OCI-LY3 (cell line): ENCODE measurements around the gene IBSP.

ENCODE experiments used
- H2AFZ ChIP-seq: fragments of 200-600, 300-600 bp; shearing (Covaris generic); 2 replicates; pipeline ENCODE4 v1.6.0; 2014; ENCODE audit warnings: antibody characterized with exemption, low read depth, low read length
- H3K27ac ChIP-seq: fragments of 200-600, 300-600 bp; sonication (generic); 2 replicates; pipeline ENCODE4 v1.5.1; 2014; ENCODE audit warnings: mild to moderate bottlenecking, low read length, moderate library complexity, mixed read lengths
- H3K27me3 ChIP-seq: fragments of 200-600, 300-600 bp; sonication (generic); 2 replicates; pipeline ENCODE4 v1.6.1; 2014; ENCODE audit warnings: low read depth, low read length, mixed read lengths
- H3K36me3 ChIP-seq: fragments of 200-600, 300-600 bp; sonication (generic); replicated peaks from 2 replicates; pipeline ENCODE3; 2014; ENCODE audit warnings: low read depth, low read length, mixed read lengths
- H3K4me1 ChIP-seq: fragments of 300-600, 200-600 bp; sonication (generic); 2 replicates; pipeline ENCODE4 v1.6.1; 2014; ENCODE audit warnings: low read length, mixed read lengths
- H3K4me2 ChIP-seq: fragments of 200-600, 300-600 bp; sonication (generic); 2 replicates; pipeline ENCODE4 v1.6.1; 2014; ENCODE audit warnings: low read length, mixed read lengths
- H3K4me3 ChIP-seq: fragments of 300-600, 200-600 bp; sonication (generic); 2 replicates; pipeline ENCODE4 v1.5.1; 2014; ENCODE audit warnings: antibody characterized with exemption, mild to moderate bottlenecking, low read length, moderate library complexity
- H3K79me2 ChIP-seq: fragments of 300-600, 200-600 bp; shearing (Covaris generic); 2 replicates; pipeline ENCODE4 v1.6.1; 2014; ENCODE audit warnings: mild to moderate bottlenecking, low read length, mixed read lengths
- H3K9ac ChIP-seq: fragments of 300-600, 200-600 bp; shearing (Covaris generic); 2 replicates; pipeline ENCODE4 v1.6.0; 2014; ENCODE audit warnings: mild to moderate bottlenecking, low read length, moderate library complexity
- H3K9me3 ChIP-seq: fragments of 200-600, 300-600 bp; shearing (Covaris generic); 2 replicates; pipeline ENCODE4 v1.6.1; 2014; ENCODE audit warnings: low read length, mixed read lengths; ENCODE audit not compliant: insufficient read depth
- H4K20me1 ChIP-seq: fragments of 200-600, 300-600 bp; sonication (generic); 2 replicates; pipeline ENCODE4 v1.6.1; 2016; ENCODE audit warnings: low read length, mixed read lengths; ENCODE audit not compliant: insufficient read depth
- CTCF ChIP-seq: fragments of 200-600, 300-600 bp; sonication (generic); IDR thresholded peaks from 2 replicates; pipeline ENCODE4 v1.5.1; 2014; ENCODE audit warnings: antibody characterized with exemption, low read length, low read depth
- EZH2phosphoT487 ChIP-seq: fragments of 200-600 bp; shearing (Covaris generic); IDR thresholded peaks from 2 replicates; pipeline ENCODE4 v1.6.1; 2018; ENCODE audit warnings: antibody characterized with exemption, mixed run types, low read depth

The IBSP gene

GRCh38 chr4:87803421-87803820 lies 4.1 kb downstream of the IBSP start:
- no peak overlapping the region for H2AFZ ChIP-seq
- H3K27ac ChIP-seq = no peak overlapping the region
- no peaks in the 10 kb centered on the region for H3K36me3 ChIP-seq
- no peak overlapping the region for H3K9ac ChIP-seq
- no peak for TF ChIP-seq EZH2phosphoT487
- no peak for TF ChIP-seq CTCF
- no peak overlapping the region for H3K4me2 ChIP-seq
- no peaks in the 10 kb centered on the region for H3K9me3 ChIP-seq
- no peaks in the 10 kb centered on the region for H3K79me2 ChIP-seq
- no peaks in the 10 kb centered on the region for H4K20me1 ChIP-seq
- no peaks in the 10 kb centered on the region for H3K27me3 ChIP-seq
- no peaks in the 10 kb centered on the region for H3K4me1 ChIP-seq
- no peak overlapping the region for H3K4me3 ChIP-seq

DNA sequence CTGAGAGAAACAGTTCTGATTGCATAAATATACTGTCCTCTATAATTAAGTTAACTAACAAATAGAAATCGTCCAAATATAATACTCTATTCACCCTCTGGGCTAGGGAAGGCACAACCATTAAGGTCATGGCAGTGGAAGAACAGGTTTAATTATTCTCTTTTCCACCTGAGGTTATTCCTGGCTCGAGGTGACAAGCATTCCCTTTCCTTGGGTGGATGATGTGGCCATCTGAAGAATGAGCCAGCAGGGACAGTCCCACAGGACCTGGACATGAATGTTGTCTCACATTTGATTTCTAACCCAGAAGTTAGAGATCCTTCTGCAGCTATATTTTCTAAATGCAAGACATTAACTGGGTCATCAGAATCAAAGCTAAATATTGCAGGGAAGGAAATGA lies 5.5 kb downstream of the IBSP start:
- no peaks in the 10 kb centered on the region for H3K27me3 ChIP-seq
- no peaks in the 10 kb centered on the region for H3K4me1 ChIP-seq
- no peaks in the 10 kb centered on the region for H4K20me1 ChIP-seq
- no peak overlapping the region for H3K4me2 ChIP-seq
- H3K79me2 ChIP-seq = no peaks in the 10 kb centered on the region
- no peak for TF ChIP-seq CTCF
- TF ChIP-seq EZH2phosphoT487 = no peak
- no peak overlapping the region for H2AFZ ChIP-seq
- H3K9ac ChIP-seq = no peak overlapping the region
- H3K9me3 ChIP-seq = no peaks in the 10 kb centered on the region
- H3K36me3 ChIP-seq = no peaks in the 10 kb centered on the region
- H3K27ac ChIP-seq = no peak overlapping the region
- no peak overlapping the region for H3K4me3 ChIP-seq

GRCh38 chr4:87805971-87806370 lies 6.6 kb downstream of the IBSP start:
- Histone ChIP-seq H3K4me3 (no peak overlapping the region), H3K9me3 (no peaks in the 10 kb centered on the region), H4K20me1 (no peaks in the 10 kb centered on the region), H3K4me2 (no peak overlapping the region), H3K9ac (no peak overlapping the region), H2AFZ (no peak overlapping the region), H3K27me3 (no peaks in the 10 kb centered on the region), H3K36me3 (no peaks in the 10 kb centered on the region), H3K79me2 (no peaks in the 10 kb centered on the region), H3K4me1 (no peaks in the 10 kb centered on the region), H3K27ac (no peak overlapping the region)
- TF ChIP-seq EZH2phosphoT487 (no peak), CTCF (no peak)

GRCh38 chr4:87806520-87806919 lies 7.2 kb downstream of the IBSP start:
- no peak overlapping the region for H2AFZ ChIP-seq
- H3K27ac ChIP-seq = no peak overlapping the region
- H4K20me1 ChIP-seq = no peaks in the 10 kb centered on the region
- H3K9me3 ChIP-seq = no peaks in the 10 kb centered on the region
- no peaks in the 10 kb centered on the region for H3K27me3 ChIP-seq
- no peaks in the 10 kb centered on the region for H3K36me3 ChIP-seq
- H3K4me3 ChIP-seq = no peak overlapping the region
- H3K79me2 ChIP-seq = no peaks in the 10 kb centered on the region
- no peak overlapping the region for H3K4me2 ChIP-seq
- TF ChIP-seq EZH2phosphoT487 (no peak), CTCF (no peak)
- no peaks in the 10 kb centered on the region for H3K4me1 ChIP-seq
- no peak overlapping the region for H3K9ac ChIP-seq
